Left colon (tissue), 2 donors: ENCODE data around the gene KRT84. TPM values are rescaled to one million over a fixed set of nuclear protein-coding genes. Genes with fewer than 3 reads are reported as not detected.

Experiments used
- ATAC-seq: fragments of 200-7000 bp; cut with Tn5 transposase; one replicate; pipeline ENCODE4 v1.9.1; 2020; ENCODE audit warnings: mild to moderate bottlenecking, moderate library complexity
- DNase-seq, 2 donors: peaks; one replicate each; pipeline ENCODE4 v3.0.0-alpha.2; 2020
- intact Hi-C, 2 donors: fragments of 100-400 bp; cut with DNase I in 1 of 2; cut with micrococcal nuclease in 1 of 2; formaldehyde crosslinking; loops; one replicate each; pipeline versions ENCODE4 v1.11.2 to v1.14.0; 2022; cut with DNase I, micrococcal nuclease
- total RNA-seq, 2 donors: library from RNA; stranded (reverse); fragmentation: NEBNext Ultra II Directional; extraction: Animal tissue kit (Norgen Biotek cat#: 25700); gene quantifications; one replicate each; pipeline ENCODE4 v1.2.1, GENCODE V29; 2021
- donor health status: DM: no; HTN: no; CAD: no.
- donor health status: DM: yes; HTN: yes; CAD: no.

Gene KRT84
- total RNA-seq, 2 donors from 2014 or later = not detected

GRCh38 chr12:52332381-52332780 lies 53.1 kb downstream of the KRT84 start:
- DNase-seq = no peak
- no peak for ATAC-seq
- intact Hi-C loops = no loop called here

- DNase-seq (no peak), ATAC-seq (no peak)
- intact Hi-C loops = no loop called here
These were observed 53.6 kb downstream of the KRT84 start for GRCh38 chr12:52331833-52332232.

- DNase-seq (no peak), ATAC-seq (no peak)
- intact Hi-C loops = no loop called here
These were observed 54.4 kb downstream of the KRT84 start for GRCh38 chr12:52331039-52331438.

- intact Hi-C loops = loop anchor here in 1 of 2 donors (5.0 kb wide), 1 partner anchor 171 kb away; no protein-coding TSS in a partner anchor
- ATAC-seq (no peak), DNase-seq (no peak)
These were observed 57.5 kb downstream of the KRT84 start for GRCh38 chr12:52327830-52328500.

Other genes starting within 250 kb of the KRT84 start
- 1 to 10 TPM in 1 of 2 donors, not detected in 1; 1.1 TPM for gene KRT80, start 193.6 kb downstream of the KRT84 start, total RNA-seq
- under 1 TPM; 0.78 to 0.89 TPM for gene KRT7, start 152.4 kb downstream of the KRT84 start, total RNA-seq
- gene KRT86, start 111.0 kb downstream of the KRT84 start, total RNA-seq = under 1 TPM in 1 of 2 donors, not detected in 1; 0.20 TPM
- not detected for gene KRT81, start 94.1 kb downstream of the KRT84 start, total RNA-seq
- not detected for gene KRT83, start 64.3 kb downstream of the KRT84 start, total RNA-seq
- not detected for gene KRT85, start 18.2 kb downstream of the KRT84 start, total RNA-seq
- gene KRT82, start 20.7 kb upstream of the KRT84 start, total RNA-seq = not detected
- gene KRT75, start 48.7 kb upstream of the KRT84 start, total RNA-seq = not detected
- gene KRT6B, start 66.5 kb upstream of the KRT84 start, total RNA-seq = not detected
- not detected for gene KRT6C, start 88.2 kb upstream of the KRT84 start, total RNA-seq
- not detected for gene KRT6A, start 107.6 kb upstream of the KRT84 start, total RNA-seq
- gene KRT5, start 134.7 kb upstream of the KRT84 start, total RNA-seq = under 1 TPM in 1 of 2 donors, not detected in 1; 0.24 TPM
- not detected for gene KRT71, start 167.5 kb upstream of the KRT84 start, total RNA-seq
- not detected for gene KRT74, start 188.2 kb upstream of the KRT84 start, total RNA-seq
- gene KRT72, start 215.8 kb upstream of the KRT84 start, total RNA-seq = not detected
- gene KRT73, start 232.9 kb upstream of the KRT84 start, total RNA-seq = not detected